Kidney epithelial cell (primary cell): Measurements from ENCODE around the gene COL23A1. TPM values are rescaled to one million over a fixed set of nuclear protein-coding genes. Genes with fewer than 3 reads are reported as not detected.

ENCODE experiments used
- DNase-seq: peaks from one replicate; pipeline ENCODE4 v3.0.0-alpha.2; 2010; ENCODE audit warnings: low read depth
- H3K27me3 ChIP-seq: 2 replicates; pipeline ENCODE4 v1.6.0; 2011; ENCODE audit warnings: low read length; ENCODE audit not compliant: control insufficient read depth, insufficient read depth
- H3K36me3 ChIP-seq: 2 replicates; pipeline ENCODE4 v1.5.1; 2011; ENCODE audit warnings: low read length; ENCODE audit not compliant: control insufficient read depth, insufficient read depth
- H3K4me3 ChIP-seq: 2 replicates; pipeline ENCODE4 v1.5.1; 2011; ENCODE audit warnings: low read depth, mild to moderate bottlenecking, control low read depth, low read length
- total RNA-seq: library from RNA; depleted of rRNA; stranded (reverse); fragments of >200 nt; gene quantifications from 2 replicates; pipeline ENCODE4 v1.2.3, GENCODE V29; 2015
- TF ChIP-seq, protein P1 (sequence below): IDR thresholded peaks from 2 replicates; pipeline ENCODE4 v1.5.1; 2011; ENCODE audit warnings: mild to moderate bottlenecking, moderate library complexity, low read length, control low read depth, inconsistent platforms; ENCODE audit not compliant: insufficient read depth, poor library complexity, severe bottlenecking

Gene COL23A1
- total RNA-seq, 1 donor from 2014 or later, result 0.17 TPM

DNA sequence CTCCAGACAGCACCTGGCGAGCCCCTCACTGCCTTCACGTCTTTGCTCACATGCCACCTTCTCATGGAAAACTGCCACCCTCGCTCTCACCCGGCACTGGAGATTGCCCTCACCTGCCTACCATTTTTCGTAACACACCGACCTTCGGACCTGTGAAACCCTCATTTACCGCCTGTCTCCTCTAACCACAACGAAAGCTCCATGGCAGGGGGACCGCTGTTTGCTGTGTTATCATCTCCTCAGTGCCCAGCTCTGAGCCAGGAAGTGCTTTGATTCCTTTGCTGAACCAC, 248.4 kb downstream of the COL23A1 start:
- Histone ChIP-seq H3K27me3 (peaks cover 2% of the 10 kb centered on the region), H3K4me3 (no peak overlapping the region), H3K36me3 (no peaks in the 10 kb centered on the region)
- DNase-seq, result no peak
- TF ChIP-seq, protein P1, sequence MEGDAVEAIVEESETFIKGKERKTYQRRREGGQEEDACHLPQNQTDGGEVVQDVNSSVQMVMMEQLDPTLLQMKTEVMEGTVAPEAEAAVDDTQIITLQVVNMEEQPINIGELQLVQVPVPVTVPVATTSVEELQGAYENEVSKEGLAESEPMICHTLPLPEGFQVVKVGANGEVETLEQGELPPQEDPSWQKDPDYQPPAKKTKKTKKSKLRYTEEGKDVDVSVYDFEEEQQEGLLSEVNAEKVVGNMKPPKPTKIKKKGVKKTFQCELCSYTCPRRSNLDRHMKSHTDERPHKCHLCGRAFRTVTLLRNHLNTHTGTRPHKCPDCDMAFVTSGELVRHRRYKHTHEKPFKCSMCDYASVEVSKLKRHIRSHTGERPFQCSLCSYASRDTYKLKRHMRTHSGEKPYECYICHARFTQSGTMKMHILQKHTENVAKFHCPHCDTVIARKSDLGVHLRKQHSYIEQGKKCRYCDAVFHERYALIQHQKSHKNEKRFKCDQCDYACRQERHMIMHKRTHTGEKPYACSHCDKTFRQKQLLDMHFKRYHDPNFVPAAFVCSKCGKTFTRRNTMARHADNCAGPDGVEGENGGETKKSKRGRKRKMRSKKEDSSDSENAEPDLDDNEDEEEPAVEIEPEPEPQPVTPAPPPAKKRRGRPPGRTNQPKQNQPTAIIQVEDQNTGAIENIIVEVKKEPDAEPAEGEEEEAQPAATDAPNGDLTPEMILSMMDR, result no peak

DNA sequence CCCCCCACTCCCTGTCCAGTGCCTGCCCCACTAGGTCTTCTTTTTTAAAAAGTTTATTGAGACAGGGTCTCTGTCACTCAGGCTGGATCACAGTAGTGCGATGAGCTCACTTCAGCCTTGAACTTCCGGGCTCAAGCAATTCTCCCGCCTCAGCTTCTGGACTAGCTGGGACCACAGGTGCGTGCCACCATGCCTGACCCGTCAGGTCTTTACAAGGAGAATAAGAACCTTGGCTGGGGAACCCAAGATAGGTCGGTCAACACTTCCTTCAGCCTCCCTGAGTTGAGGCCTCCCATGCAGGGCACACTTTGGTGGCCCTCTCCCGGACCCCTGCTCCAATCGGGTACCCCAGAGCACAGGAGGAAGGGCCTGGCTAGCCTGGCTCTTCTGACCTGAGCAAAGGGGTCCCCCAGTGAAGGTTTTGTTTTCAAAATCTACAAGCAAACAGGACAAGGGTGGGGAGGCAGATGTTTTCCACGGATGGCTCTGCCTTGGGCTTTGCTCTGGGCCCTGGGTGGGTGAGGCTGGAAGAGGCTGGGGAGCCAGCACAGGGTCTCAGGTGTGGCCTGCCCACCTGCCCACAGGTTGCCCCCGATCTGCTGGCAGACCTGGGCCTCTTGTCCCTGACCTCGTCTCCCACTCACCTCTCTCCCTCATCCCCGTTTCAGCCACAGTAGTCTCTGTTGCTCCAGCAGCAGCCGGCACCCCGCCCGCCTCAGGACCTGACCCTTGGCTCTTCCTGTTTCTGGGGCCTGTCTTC, 248.9 kb downstream of the COL23A1 start:
- H3K4me3 ChIP-seq, result no peak overlapping the region
- DNase-seq, result no peak

DNA sequence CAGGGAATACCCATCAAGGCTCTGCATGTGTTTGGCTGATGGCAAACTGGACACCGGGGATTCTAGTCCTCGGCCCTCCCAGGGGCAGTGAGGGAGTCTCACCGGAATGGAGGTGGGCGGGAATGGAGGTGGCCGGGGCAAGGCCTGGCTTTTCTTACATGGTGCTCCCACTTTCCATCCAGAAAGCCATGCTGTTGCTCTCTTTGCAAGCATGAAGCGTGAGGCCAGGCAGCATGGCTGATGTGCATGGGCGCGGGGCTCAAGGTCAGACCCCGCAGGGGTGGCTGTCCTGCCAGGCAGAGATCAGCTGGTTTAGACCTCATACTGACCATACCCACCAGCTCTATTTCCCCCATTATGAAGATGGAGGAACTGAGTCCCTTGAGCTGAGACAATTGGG, 249.6 kb downstream of the COL23A1 start:
- Histone ChIP-seq H3K36me3 (no peaks in the 10 kb centered on the region), H3K4me3 (no peak overlapping the region), H3K27me3 (peaks cover 2% of the 10 kb centered on the region)
- no peak for DNase-seq
- TF ChIP-seq, protein P1, result no peak

More for the DNA sequence above, 248.9 kb downstream of the COL23A1 start:
- TF ChIP-seq, protein P1, result no peak
- H3K27me3 ChIP-seq, result peaks cover 2% of the 10 kb centered on the region
- no peaks in the 10 kb centered on the region for H3K36me3 ChIP-seq

DNA sequence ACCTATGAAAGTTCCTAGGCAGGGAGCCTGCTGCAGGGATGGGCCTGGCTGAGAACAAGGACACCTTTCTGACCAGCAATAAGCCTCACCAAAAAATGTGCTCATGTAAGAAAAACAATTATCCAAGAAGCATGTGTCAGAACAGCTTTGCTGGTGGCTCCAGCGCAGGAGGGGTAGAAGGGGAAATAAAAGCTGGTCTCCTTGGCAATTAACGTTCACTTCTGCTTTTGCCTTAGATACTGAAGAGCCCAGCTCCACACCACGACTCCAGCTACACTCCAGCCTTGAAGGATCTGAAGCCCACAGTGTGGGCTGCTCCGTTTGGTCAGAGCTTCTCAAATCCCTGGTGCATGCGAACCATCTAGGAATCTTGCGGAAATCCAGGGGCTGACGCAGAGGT, 250.0 kb downstream of the COL23A1 start:
- TF ChIP-seq, protein P1, result no peak
- Histone ChIP-seq H3K27me3 (peaks cover 2% of the 10 kb centered on the region), H3K4me3 (no peak overlapping the region), H3K36me3 (no peaks in the 10 kb centered on the region)
- no peak for DNase-seq

DNA sequence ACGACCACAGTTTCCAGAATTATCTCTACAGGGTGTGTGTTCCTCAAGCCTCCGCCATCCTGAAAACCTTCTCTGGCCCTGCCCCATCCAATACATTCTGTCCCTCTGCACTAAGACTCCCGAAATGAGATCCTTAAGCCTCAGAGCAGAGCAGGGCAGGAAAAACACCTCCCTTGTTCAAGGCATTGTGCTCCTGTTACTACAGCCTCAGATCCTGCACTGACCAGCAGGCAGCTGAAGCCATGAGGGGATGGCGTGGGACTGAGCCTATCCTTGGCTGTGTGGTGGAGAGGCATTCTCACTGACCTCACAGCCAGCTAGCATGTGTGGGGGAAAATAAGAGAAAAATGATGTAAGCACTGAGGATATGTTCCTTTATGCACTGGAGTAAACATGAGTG, 250.9 kb downstream of the COL23A1 start:
- H3K36me3 ChIP-seq, result no peaks in the 10 kb centered on the region
- peaks cover 2% of the 10 kb centered on the region for H3K27me3 ChIP-seq
- no peak overlapping the region for H3K4me3 ChIP-seq
- TF ChIP-seq, protein P1, result no peak
- no peak for DNase-seq

DNA sequence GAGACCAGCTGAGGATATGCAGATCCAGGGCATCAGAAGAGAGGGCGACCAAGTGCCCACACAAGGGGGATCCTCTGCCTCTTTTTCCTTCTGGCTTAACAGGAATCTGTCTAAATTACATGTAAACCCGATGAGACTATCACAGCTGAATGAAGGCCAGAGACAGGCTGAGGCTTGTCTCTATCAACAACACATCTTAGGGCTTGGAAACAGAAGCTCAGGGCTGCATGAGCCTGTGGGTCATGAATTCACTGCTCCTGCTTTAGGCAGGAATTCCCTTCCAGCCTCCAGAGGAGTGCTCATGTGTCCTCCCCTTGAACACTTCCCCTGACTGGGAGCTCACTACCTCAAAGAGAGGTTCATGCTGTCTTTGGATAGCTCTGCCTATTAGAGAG, 251.4 kb downstream of the COL23A1 start:
- TF ChIP-seq, protein P1, result no peak
- no peaks in the 10 kb centered on the region for H3K36me3 ChIP-seq
- H3K4me3 ChIP-seq, result no peak overlapping the region
- no peak for DNase-seq
- H3K27me3 ChIP-seq, result peaks cover 2% of the 10 kb centered on the region
